ENCODE data around the gene TRAPPC10.
"Not testable (repeated sequence)": the region's sequence is repeated elsewhere in the genome, so short reads cannot be mapped to it uniquely, and the experiment has no call there.

The TRAPPC10 gene

DNA sequence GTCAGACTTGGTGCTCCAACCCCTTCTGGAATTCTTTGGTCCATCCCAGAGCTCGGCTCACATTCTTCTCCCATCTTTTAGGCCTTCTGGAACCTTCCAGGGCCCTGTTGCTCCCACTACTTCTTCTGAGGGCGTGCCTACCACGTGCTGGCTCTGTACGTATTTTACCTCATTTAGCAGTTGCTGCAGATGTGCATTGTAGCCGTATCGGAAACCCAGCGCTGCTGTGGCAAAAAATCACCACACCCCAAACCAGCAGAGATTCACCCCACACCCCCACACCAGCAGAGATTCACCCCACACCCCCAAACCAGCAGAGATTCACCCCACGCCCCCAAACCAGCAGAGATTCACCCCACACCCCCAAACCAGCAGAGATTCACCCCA, 143.9 kb downstream of the TRAPPC10 start:
- DNase-seq: not testable (repeated sequence)

All from EL (cell line).